GM12864 (cell line): Measurements from ENCODE around the gene UNC13B.

Source experiments
- DNase-seq: peaks from one replicate; pipeline ENCODE4 v3.0.0-alpha.2; 2011; ENCODE audit warnings: low read depth
- H3K4me3 ChIP-seq: 2 replicates; pipeline ENCODE4 v1.5.1; 2011; ENCODE audit warnings: mild to moderate bottlenecking, low read depth, low read length, control low read depth
- TF ChIP-seq, protein P1 (sequence below): IDR thresholded peaks from 2 replicates; pipeline ENCODE4 v1.5.1; 2011; ENCODE audit warnings: low read depth, mild to moderate bottlenecking, moderate library complexity, low read length, control low read depth, inconsistent platforms; ENCODE audit errors: missing control alignments

UNC13B gene

DNA sequence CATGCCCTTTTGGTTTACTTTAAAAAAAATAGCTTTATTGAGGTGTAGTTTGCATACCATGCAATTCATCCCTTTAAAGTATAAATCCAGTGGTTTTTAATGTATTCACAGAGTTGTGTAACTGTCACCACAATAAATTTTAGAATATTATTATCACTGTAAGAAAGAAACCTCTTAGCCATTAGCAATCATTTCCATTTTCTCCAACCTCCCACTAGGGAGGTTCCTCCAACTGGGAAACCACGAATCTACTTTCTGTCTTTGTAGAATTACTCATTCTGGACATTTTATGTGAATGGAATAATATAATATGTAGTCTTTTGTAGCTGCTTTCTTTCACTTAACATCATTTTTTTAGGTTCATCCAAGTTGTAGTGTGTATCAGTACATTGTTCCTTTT is 43.5 kb downstream of the UNC13B start:
- DNase-seq = no peak
- no peak overlapping the region for H3K4me3 ChIP-seq
- TF ChIP-seq, protein P1, sequence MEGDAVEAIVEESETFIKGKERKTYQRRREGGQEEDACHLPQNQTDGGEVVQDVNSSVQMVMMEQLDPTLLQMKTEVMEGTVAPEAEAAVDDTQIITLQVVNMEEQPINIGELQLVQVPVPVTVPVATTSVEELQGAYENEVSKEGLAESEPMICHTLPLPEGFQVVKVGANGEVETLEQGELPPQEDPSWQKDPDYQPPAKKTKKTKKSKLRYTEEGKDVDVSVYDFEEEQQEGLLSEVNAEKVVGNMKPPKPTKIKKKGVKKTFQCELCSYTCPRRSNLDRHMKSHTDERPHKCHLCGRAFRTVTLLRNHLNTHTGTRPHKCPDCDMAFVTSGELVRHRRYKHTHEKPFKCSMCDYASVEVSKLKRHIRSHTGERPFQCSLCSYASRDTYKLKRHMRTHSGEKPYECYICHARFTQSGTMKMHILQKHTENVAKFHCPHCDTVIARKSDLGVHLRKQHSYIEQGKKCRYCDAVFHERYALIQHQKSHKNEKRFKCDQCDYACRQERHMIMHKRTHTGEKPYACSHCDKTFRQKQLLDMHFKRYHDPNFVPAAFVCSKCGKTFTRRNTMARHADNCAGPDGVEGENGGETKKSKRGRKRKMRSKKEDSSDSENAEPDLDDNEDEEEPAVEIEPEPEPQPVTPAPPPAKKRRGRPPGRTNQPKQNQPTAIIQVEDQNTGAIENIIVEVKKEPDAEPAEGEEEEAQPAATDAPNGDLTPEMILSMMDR = no peak

DNA sequence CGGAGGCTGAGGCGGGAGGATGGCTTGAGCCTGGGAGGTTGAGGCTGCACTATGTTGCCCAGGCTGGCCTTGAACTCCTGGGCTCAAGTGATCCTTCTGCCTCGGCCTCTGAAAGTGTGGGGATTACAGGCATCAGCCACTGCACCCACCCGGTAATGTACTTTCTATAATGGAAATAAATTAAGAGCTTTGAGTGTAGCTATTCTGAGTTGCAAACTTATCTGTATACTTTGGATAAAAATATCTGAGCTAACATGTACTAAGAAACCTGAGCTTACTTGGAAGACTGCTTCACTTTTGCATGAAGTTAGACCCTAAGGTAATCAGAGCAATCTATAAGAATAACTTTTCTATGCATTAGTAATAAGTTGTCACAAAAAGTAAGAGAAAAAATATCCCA is 50.0 kb downstream of the UNC13B start:
- TF ChIP-seq, protein P1 = no peak
- DNase-seq = no peak
- H3K4me3 ChIP-seq = no peak overlapping the region

DNA sequence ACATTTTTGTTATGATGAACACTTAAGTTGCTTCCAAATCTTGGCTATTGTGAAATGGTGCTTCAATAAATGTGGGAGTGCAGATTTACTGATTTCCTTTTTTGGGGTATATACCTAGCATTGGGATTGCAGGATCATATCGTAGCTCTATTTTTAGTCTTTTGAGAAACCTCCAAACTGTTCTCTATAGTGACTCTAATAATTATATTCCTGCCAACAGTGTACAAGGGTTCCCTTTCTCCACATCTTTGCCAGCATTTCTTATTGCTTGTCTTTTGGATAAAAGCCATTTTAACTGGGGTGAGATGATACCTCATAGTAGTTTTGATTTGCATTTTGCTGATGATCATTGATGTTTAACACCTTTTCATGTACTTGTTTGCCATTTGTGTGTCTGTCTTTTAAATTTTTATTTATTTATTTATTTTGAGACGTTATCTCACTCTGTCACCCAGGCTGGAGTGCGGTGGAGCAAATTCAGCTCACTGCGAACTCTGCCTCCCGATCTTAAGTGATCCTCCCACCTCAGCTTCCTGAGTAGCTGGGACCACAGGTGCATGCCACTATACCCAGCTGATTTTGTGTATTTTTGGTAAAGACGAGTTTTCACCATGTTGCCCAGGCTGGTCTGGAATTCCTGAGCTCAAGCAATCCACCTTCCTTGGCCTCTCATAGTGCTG is 59.0 kb downstream of the UNC13B start:
- DNase-seq = no peak
- TF ChIP-seq, protein P1 = no peak
- no peak overlapping the region for H3K4me3 ChIP-seq

DNA sequence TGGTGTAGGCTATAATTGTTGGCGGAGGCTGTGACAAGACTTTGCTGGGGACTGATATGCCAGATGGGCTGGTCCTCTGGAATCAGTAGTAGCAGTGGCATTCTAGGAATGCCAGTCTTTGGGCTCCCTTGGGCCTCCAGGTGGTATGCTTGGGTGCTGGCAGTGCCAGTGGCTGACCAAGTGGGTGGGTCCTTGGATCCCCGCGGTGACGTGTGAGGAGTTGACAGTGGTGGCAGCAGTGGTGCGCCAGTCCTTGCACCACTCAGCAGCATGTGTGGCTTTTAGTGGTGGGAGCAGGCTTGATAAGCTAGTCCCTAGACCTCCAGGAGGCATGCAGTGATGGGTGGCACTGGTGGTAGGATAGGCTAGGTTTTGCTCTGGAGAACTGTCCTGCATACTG is 63.9 kb downstream of the UNC13B start:
- H3K4me3 ChIP-seq = no peak overlapping the region
- TF ChIP-seq, protein P1 = no peak
- no peak for DNase-seq

DNA sequence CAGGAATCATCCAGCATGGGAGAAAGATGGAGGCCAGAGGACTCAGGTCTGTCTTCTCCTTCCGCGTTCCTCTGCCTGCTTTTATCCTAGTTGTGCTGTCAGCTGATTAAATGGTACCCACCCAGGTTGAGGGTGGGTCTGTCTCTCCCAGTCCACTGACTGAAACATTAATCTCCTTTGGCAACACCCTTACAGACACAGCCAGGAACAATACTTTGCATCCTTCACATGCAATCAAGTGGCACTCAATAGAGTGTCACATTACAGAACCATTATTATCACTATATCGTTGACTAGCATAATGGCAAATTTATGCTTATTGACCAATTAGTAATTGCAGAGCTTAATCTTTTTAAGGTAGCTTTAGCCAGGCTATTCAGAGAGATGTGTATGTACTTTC is 64.8 kb downstream of the UNC13B start:
- TF ChIP-seq, protein P1 = no peak
- no peak for DNase-seq
- H3K4me3 ChIP-seq = no peak overlapping the region

DNA sequence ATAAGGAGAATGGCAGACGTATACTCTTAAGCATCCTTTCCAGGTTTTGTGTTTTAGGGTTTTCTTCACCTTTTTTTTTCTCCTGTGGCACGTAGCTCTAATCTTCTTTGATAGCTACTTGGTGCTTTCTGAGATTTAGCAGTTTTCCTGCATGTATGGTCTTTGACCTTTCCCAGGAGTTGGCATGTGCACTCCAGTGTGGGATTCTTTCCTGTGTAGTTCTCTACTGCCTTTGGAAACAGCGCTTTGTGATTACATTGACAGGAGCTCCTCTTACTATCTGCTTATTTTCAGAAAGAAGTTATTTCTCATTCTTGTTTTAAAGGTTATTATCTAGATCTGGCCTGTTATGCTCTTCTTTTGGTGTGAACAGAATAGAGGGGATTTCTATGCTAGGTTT is 65.5 kb downstream of the UNC13B start:
- TF ChIP-seq, protein P1 = no peak
- DNase-seq = no peak
- no peak overlapping the region for H3K4me3 ChIP-seq
